Measurements from ENCODE around the gene SDHAF1. TPM values are rescaled to one million over a fixed set of nuclear protein-coding genes. Genes with fewer than 3 reads are reported as not detected.

SDHAF1 gene
- total RNA-seq, 1 donor = 21.0 TPM

- Histone ChIP-seq H3K27ac (ENCODE audit: low read depth, low read length) (no peak overlapping the region), H2AFZ (ENCODE audit: low read length) (peak overlapping the region; percentile 73), H3K79me2 (ENCODE audit: insufficient read depth, low read length) (peaks cover 23% of the 10 kb centered on the region), H3K4me2 (ENCODE audit: insufficient read depth, low read length) (peak overlapping the region; percentile 97), H3K4me3 (ENCODE audit: insufficient read depth, low read length) (peak overlapping the region; percentile 93), H4K20me1 (ENCODE audit: insufficient read depth, low read length) (peaks cover 7% of the 10 kb centered on the region), H3K9me3 (ENCODE audit: low read depth, low read length) (no peaks in the 10 kb centered on the region), H3K4me1 (ENCODE audit: insufficient read depth, low read length) (peaks cover 18% of the 10 kb centered on the region), H3K36me3 (ENCODE audit: insufficient read depth, low read length) (no peaks in the 10 kb centered on the region), H3K27me3 (ENCODE audit: insufficient read depth, low read length) (no peaks in the 10 kb centered on the region)
- TF ChIP-seq CTCF (IDR thresholded peaks at IDR 0.05; ENCODE audit: extremely low read depth, low read depth, low read length) = peak; percentile 13
- DNase-seq (ENCODE audit: insufficient read length, low spot score, missing footprints) = peak; percentile 90
Observed at GRCh38 chr19:35993923-35994598, 927 bp upstream of the SDHAF1 start.

DNA sequence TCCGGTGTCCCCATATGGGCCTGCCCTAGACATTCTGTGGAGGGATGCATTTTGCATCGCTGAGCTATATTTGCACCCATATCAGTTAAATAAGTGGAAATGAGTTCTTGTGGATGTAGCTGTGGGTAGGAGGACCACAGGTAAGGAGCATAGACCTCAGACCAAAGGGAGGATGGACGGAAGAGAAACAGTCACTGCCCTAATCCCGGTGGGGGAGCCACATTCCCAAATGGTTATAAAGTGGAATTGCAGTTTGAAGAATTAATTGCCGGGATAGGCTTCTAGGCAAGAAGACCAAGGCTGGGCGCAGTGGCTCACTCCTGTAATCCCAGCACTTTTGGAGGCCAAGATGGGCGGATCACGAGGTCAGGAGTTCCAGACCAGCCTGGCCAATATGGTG is 1.8 kb downstream of the SDHAF1 start:
- Histone ChIP-seq H3K9me3 (ENCODE audit: low read depth, low read length) (no peaks in the 10 kb centered on the region), H2AFZ (ENCODE audit: low read length) (no peak overlapping the region), H3K27me3 (ENCODE audit: insufficient read depth, low read length) (no peaks in the 10 kb centered on the region), H4K20me1 (ENCODE audit: insufficient read depth, low read length) (peaks cover 10% of the 10 kb centered on the region), H3K4me3 (ENCODE audit: insufficient read depth, low read length) (no peak overlapping the region), H3K4me2 (ENCODE audit: insufficient read depth, low read length) (no peak overlapping the region), H3K27ac (ENCODE audit: low read depth, low read length) (no peak overlapping the region), H3K79me2 (ENCODE audit: insufficient read depth, low read length) (peaks cover 35% of the 10 kb centered on the region), H3K36me3 (ENCODE audit: insufficient read depth, low read length) (no peaks in the 10 kb centered on the region), H3K4me1 (ENCODE audit: insufficient read depth, low read length) (peaks cover 20% of the 10 kb centered on the region)
- TF ChIP-seq CTCF (IDR thresholded peaks at IDR 0.05; ENCODE audit: extremely low read depth, low read depth, low read length) = no peak
- DNase-seq (ENCODE audit: insufficient read length, low spot score, missing footprints) = peak; percentile 83

DNA sequence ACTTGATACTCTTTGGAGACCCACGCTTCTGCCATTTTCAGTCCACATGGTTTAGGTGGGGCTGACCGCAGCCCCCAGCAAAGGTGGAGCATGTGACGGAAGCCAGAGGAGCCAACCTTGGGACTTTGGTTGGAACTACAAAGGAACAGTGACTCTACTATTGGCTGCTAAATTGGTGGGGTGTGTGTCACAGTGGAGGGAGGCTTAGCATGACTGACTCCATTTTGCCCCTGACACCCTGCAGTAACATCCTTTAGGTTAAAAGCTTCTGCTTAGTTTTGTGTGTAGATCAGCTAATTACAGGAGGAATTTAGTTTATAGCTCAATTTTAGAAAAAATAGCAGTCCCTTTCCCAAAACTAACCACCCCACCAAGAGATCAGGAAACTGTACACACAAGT is 6.6 kb downstream of the SDHAF1 start:
- H3K9me3 ChIP-seq (ENCODE audit: low read depth, low read length) = no peaks in the 10 kb centered on the region
- TF ChIP-seq CTCF (IDR thresholded peaks at IDR 0.05; ENCODE audit: extremely low read depth, low read depth, low read length) = no peak
- H3K4me3 ChIP-seq (ENCODE audit: insufficient read depth, low read length) = no peak overlapping the region
- no peak overlapping the region for H3K4me2 ChIP-seq (ENCODE audit: insufficient read depth, low read length)
- H3K36me3 ChIP-seq (ENCODE audit: insufficient read depth, low read length) = no peaks in the 10 kb centered on the region
- H3K4me1 ChIP-seq (ENCODE audit: insufficient read depth, low read length) = peaks cover 8% of the 10 kb centered on the region
- no peaks in the 10 kb centered on the region for H3K27me3 ChIP-seq (ENCODE audit: insufficient read depth, low read length)
- peaks cover 18% of the 10 kb centered on the region for H3K79me2 ChIP-seq (ENCODE audit: insufficient read depth, low read length)
- no peak overlapping the region for H2AFZ ChIP-seq (ENCODE audit: low read length)
- peaks cover 6% of the 10 kb centered on the region for H4K20me1 ChIP-seq (ENCODE audit: insufficient read depth, low read length)
- no peak for DNase-seq (ENCODE audit: insufficient read length, low spot score, missing footprints)
- H3K27ac ChIP-seq (ENCODE audit: low read depth, low read length) = no peak overlapping the region

DNA sequence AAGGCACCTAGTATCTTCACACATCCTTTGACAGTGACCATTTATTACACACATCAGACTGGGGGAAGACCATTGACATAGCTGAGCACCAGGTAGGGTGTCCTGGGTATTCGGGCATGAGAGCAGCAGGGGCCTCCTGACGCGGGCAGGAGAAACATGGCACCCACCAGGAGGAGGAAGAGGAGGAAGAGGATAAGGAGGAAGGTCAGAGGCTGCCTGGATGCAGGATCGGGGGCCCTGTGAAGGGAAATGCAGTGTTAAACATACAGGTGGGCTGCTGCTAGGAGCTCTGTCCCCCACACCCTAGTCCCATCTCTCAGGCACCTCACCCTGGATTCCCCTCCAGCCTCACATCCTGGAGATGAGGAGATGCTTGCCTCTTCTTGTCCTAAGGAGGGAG is 8.3 kb downstream of the SDHAF1 start:
- Histone ChIP-seq H3K79me2 (ENCODE audit: insufficient read depth, low read length) (peaks cover 12% of the 10 kb centered on the region), H3K4me3 (ENCODE audit: insufficient read depth, low read length) (no peak overlapping the region), H3K27ac (ENCODE audit: low read depth, low read length) (no peak overlapping the region), H2AFZ (ENCODE audit: low read length) (no peak overlapping the region), H3K9me3 (ENCODE audit: low read depth, low read length) (no peaks in the 10 kb centered on the region), H4K20me1 (ENCODE audit: insufficient read depth, low read length) (peaks cover 6% of the 10 kb centered on the region), H3K4me2 (ENCODE audit: insufficient read depth, low read length) (no peak overlapping the region), H3K4me1 (ENCODE audit: insufficient read depth, low read length) (peaks cover 5% of the 10 kb centered on the region), H3K27me3 (ENCODE audit: insufficient read depth, low read length) (no peaks in the 10 kb centered on the region), H3K36me3 (ENCODE audit: insufficient read depth, low read length) (no peaks in the 10 kb centered on the region)
- peak; percentile 35 for DNase-seq (ENCODE audit: insufficient read length, low spot score, missing footprints)
- TF ChIP-seq CTCF (IDR thresholded peaks at IDR 0.05; ENCODE audit: extremely low read depth, low read depth, low read length) = no peak
